WTC11 (cell line): Measurements from ENCODE around the gene MYOC. TPM values are rescaled to one million over a fixed set of nuclear protein-coding genes. Genes with fewer than 3 reads are reported as not detected.
A peak's percentile ranks its signal among the peaks of the same experiment; 100 is the strongest.

Experiments used
- ATAC-seq: fragments of 200-7000 bp; cut with Tn5 transposase; 2 replicates; pipeline ENCODE4 v1.10.0; 2021; ENCODE audit warnings: mild to moderate bottlenecking, moderate library complexity
- CTCF ChIA-PET: fragments of 300-600 bp; sonication (Branson Sonifier 250); formaldehyde crosslinking; loops from one replicate; lab custom pipeline; 2021; ENCODE audit warnings: antibody characterized with exemption; lab: Charles Lee
- POLR2A ChIA-PET: fragments of 350-600 bp; sonication (Branson Sonifier 250); formaldehyde crosslinking; loops from one replicate; lab custom pipeline; 2021; ENCODE audit warnings: antibody characterized with exemption; lab: Charles Lee
- DNase-seq: peaks from one replicate; pipeline ENCODE4 v3.0.0; 2021; ENCODE audit warnings: low spot score
- H3K27ac Mint-ChIP-seq: 2 replicates; pipeline ENCODE4 v1.8.0; 2021; ENCODE audit warnings: mixed read lengths
- H3K27me3 Mint-ChIP-seq: 2 replicates; pipeline ENCODE4 v1.8.0; 2021; ENCODE audit warnings: low read depth, mild to moderate bottlenecking, moderate library complexity, mixed read lengths
- H3K36me3 Mint-ChIP-seq: 2 replicates; pipeline ENCODE4 v1.8.0; 2021; ENCODE audit warnings: mixed read lengths
- H3K4me1 Mint-ChIP-seq: 2 replicates; pipeline ENCODE4 v1.8.0; 2022; ENCODE audit warnings: mixed read lengths
- H3K4me3 Mint-ChIP-seq: 2 replicates; pipeline ENCODE4 v1.8.0; 2021; ENCODE audit warnings: mild to moderate bottlenecking, moderate library complexity, mixed read lengths
- H3K9me3 Mint-ChIP-seq: 2 replicates; pipeline ENCODE4 v1.8.0; 2021; ENCODE audit warnings: mixed read lengths
- ESRRA ChIP-seq: sonication (generic); formaldehyde crosslinking; IDR thresholded peaks from 2 replicates; pipeline ENCODE4 v1.8.1; 2022; ENCODE audit warnings: mild to moderate bottlenecking, missing genetic modification reagents, borderline replicate concordance
- FOXP1 ChIP-seq: sonication (generic); formaldehyde crosslinking; IDR thresholded peaks from 2 replicates; pipeline ENCODE4 v1.8.0; 2022; ENCODE audit warnings: missing genetic modification reagents, mild to moderate bottlenecking, moderate library complexity, borderline replicate concordance
- GABPB1 ChIP-seq: sonication (generic); formaldehyde crosslinking; IDR thresholded peaks from 2 replicates; pipeline ENCODE4 v1.8.1; 2023; ENCODE audit warnings: mild to moderate bottlenecking, missing genetic modification reagents
- GTF2I ChIP-seq: fragments of 250-450 bp; sonication (Bioruptor Pico); conservative IDR thresholded peaks from 2 replicates; pipeline ENCODE4 v1.4.0; 2021; ENCODE audit warnings: mild to moderate bottlenecking
- NFE2L1 ChIP-seq: sonication (generic); formaldehyde crosslinking; IDR thresholded peaks from 2 replicates; pipeline ENCODE4 v1.8.1; 2023; ENCODE audit warnings: missing genetic modification reagents
- NFYB ChIP-seq: sonication (generic); formaldehyde crosslinking; conservative IDR thresholded peaks from 2 replicates; pipeline ENCODE4 v1.8.0; 2022; ENCODE audit warnings: low read depth, missing genetic modification reagents
- SMAD3 ChIP-seq: sonication (generic); formaldehyde crosslinking; IDR thresholded peaks from 2 replicates; pipeline ENCODE4 v1.8.0; 2022; ENCODE audit warnings: missing genetic modification reagents, mild to moderate bottlenecking, borderline replicate concordance
- SMAD4 ChIP-seq: sonication (generic); formaldehyde crosslinking; IDR thresholded peaks from 2 replicates; pipeline ENCODE4 v1.8.0; 2022; ENCODE audit warnings: mild to moderate bottlenecking, missing genetic modification reagents
- SOX15 ChIP-seq: fragments of 250-450 bp; sonication (Bioruptor Pico); IDR thresholded peaks from 2 replicates; pipeline ENCODE4 v1.9.0; 2021; ENCODE audit warnings: mild to moderate bottlenecking
- SP1 ChIP-seq: sonication (generic); formaldehyde crosslinking; conservative IDR thresholded peaks from 2 replicates; pipeline ENCODE4 v1.8.1; 2022; ENCODE audit warnings: missing genetic modification reagents
- TEAD1 ChIP-seq: sonication (generic); formaldehyde crosslinking; IDR thresholded peaks from 2 replicates; pipeline ENCODE4 v1.8.0; 2022; ENCODE audit warnings: mild to moderate bottlenecking, missing genetic modification reagents
- ZBTB21 ChIP-seq: sonication (generic); formaldehyde crosslinking; IDR thresholded peaks from 2 replicates; pipeline ENCODE4 v1.8.1; 2023; ENCODE audit warnings: mild to moderate bottlenecking, missing genetic modification reagents, borderline replicate concordance
- ZNF121 ChIP-seq: sonication (generic); formaldehyde crosslinking; IDR thresholded peaks from 2 replicates; pipeline ENCODE4 v1.8.0; 2023; ENCODE audit warnings: missing genetic modification reagents
- ZNF532 ChIP-seq: fragments of 250-450 bp; sonication (Bioruptor Pico); IDR thresholded peaks from 2 replicates; pipeline ENCODE4 v1.9.0; 2021; ENCODE audit warnings: mild to moderate bottlenecking, borderline replicate concordance
- ZSCAN18 ChIP-seq: fragments of 250-450 bp; sonication (Bioruptor Pico); IDR thresholded peaks from 2 replicates; pipeline ENCODE4 v2.1.2; 2022; ENCODE audit warnings: mild to moderate bottlenecking, moderate library complexity
- total RNA-seq: library from RNA; stranded (reverse); gene quantifications from 3 replicates; pipeline ENCODE4 v1.2.3, GENCODE V29; 2021
- TF ChIP-seq, protein P1 (sequence below): fragments of 200-600 bp; IDR thresholded peaks from 2 replicates; pipeline ENCODE4 v1.8.0; 2022; ENCODE audit warnings: antibody characterized with exemption
- TF ChIP-seq, protein P2 (sequence below): sonication (generic); formaldehyde crosslinking; IDR thresholded peaks from 2 replicates; pipeline ENCODE4 v1.8.1; 2023; ENCODE audit warnings: mild to moderate bottlenecking, moderate library complexity, missing genetic modification reagents

Gene MYOC
- total RNA-seq, 1 experiment from 2014 or later = not detected

DNA sequence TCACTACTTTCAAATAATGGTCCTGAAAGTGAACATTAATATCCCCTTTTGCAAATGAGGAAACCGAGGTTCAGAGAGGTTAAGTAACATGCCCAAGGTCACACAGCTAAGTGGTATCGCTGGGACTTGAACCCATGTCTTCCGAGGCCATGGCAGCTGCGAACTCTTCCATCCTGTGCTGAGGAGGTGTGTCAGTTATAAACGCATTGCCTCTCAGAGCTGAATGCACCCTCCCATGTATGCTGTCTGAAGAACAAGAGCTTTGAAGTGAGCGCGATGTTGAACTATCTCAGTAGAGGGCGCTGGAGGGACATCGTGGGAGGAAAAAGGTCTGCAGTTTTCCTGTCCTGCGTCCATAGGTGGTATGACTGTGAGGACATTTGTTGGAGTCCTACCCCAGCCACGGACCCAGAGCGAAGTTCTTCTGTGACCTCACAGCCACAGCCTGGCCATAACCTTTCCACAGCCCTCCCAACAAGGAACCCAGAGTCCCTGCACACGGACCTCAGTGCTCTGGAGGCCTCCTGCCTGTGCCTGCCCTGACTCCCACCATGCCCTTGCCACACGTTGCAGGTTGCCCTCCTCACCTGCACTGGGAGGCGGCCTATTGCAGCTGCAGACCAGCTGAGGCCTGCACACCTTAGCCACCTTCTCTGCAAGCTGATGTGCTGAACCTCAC lies 7.5 kb downstream of the MYOC start:
- Mint-ChIP-seq H3K27me3 (no peaks in the 10 kb centered on the region), H3K4me3 (peak overlapping the region; percentile 32; the same call in 1 of the 2 replicates), H3K4me1 (peaks cover 39% of the 10 kb centered on the region), H3K27ac (no peak overlapping the region), H3K9me3 (no peaks in the 10 kb centered on the region), H3K36me3 (no peaks in the 10 kb centered on the region)
- DNase-seq = peak; percentile 91
- ChIA-PET POLR2A (interaction anchor here (0.6 to 2.2 kb wide), 4 partner anchors 10 to 137 kb away, joined by 3 to 5 read pairs (median 4); partner anchors contain the start of genes METTL13 and VAMP4), CTCF (interaction anchor here (0.5 to 6.9 kb wide), 56 partner anchors 9 to 875 kb away, joined by 3 to 121 read pairs (median 5); partner anchors contain the start of genes DNM3, METTL13, MYOCOS and PRRC2C)
- peak; percentile 74 for ATAC-seq
- no peak for TF ChIP-seq NFE2L1 (CRISPR knock-in tag)
- no peak for TF ChIP-seq TEAD1 (CRISPR knock-in tag)
- TF ChIP-seq, protein P1, sequence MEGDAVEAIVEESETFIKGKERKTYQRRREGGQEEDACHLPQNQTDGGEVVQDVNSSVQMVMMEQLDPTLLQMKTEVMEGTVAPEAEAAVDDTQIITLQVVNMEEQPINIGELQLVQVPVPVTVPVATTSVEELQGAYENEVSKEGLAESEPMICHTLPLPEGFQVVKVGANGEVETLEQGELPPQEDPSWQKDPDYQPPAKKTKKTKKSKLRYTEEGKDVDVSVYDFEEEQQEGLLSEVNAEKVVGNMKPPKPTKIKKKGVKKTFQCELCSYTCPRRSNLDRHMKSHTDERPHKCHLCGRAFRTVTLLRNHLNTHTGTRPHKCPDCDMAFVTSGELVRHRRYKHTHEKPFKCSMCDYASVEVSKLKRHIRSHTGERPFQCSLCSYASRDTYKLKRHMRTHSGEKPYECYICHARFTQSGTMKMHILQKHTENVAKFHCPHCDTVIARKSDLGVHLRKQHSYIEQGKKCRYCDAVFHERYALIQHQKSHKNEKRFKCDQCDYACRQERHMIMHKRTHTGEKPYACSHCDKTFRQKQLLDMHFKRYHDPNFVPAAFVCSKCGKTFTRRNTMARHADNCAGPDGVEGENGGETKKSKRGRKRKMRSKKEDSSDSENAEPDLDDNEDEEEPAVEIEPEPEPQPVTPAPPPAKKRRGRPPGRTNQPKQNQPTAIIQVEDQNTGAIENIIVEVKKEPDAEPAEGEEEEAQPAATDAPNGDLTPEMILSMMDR = peak; percentile 62

GRCh38 chr1:171643156-171643555 lies 9.3 kb downstream of the MYOC start:
- no peak for TF ChIP-seq GABPB1
- TF ChIP-seq FOXP1 (CRISPR knock-in tag) = no peak
- TF ChIP-seq SMAD3 (CRISPR knock-in tag) = no peak
- Mint-ChIP-seq H3K4me3 (no peak overlapping the region), H3K4me1 (peaks cover 43% of the 10 kb centered on the region), H3K27ac (no peak overlapping the region), H3K27me3 (no peaks in the 10 kb centered on the region), H3K36me3 (no peaks in the 10 kb centered on the region), H3K9me3 (no peaks in the 10 kb centered on the region)
- ChIA-PET POLR2A (interaction anchor here (0.9 kb wide), 1 partner anchor 138 kb away, joined by 3 read pairs; the partner anchor contains the start of gene METTL13), CTCF (interaction anchor here (1.8 to 6.9 kb wide), 4 partner anchors 13 to 342 kb away, joined by 4 to 121 read pairs (median 6); partner anchors contain the start of gene PRRC2C)
- ATAC-seq (no peak), DNase-seq (no peak)

GRCh38 chr1:171642197-171642596 lies 10.3 kb downstream of the MYOC start:
- peak overlapping the region; percentile 98 for H3K27ac Mint-ChIP-seq
- no peak overlapping the region for H3K4me3 Mint-ChIP-seq
- no peaks in the 10 kb centered on the region for H3K36me3 Mint-ChIP-seq
- no peaks in the 10 kb centered on the region for H3K27me3 Mint-ChIP-seq
- ChIA-PET CTCF (interaction anchor here (0.7 to 6.9 kb wide), 10 partner anchors 14 to 343 kb away, joined by 3 to 121 read pairs (median 4); partner anchors contain the start of genes MYOCOS and PRRC2C), POLR2A (no interaction called here)
- ATAC-seq (no peak), DNase-seq (no peak)
- no peaks in the 10 kb centered on the region for H3K9me3 Mint-ChIP-seq
- TF ChIP-seq NFYB = no peak
- peak; percentile 98 for TF ChIP-seq ZNF121
- peaks cover 43% of the 10 kb centered on the region for H3K4me1 Mint-ChIP-seq

DNA sequence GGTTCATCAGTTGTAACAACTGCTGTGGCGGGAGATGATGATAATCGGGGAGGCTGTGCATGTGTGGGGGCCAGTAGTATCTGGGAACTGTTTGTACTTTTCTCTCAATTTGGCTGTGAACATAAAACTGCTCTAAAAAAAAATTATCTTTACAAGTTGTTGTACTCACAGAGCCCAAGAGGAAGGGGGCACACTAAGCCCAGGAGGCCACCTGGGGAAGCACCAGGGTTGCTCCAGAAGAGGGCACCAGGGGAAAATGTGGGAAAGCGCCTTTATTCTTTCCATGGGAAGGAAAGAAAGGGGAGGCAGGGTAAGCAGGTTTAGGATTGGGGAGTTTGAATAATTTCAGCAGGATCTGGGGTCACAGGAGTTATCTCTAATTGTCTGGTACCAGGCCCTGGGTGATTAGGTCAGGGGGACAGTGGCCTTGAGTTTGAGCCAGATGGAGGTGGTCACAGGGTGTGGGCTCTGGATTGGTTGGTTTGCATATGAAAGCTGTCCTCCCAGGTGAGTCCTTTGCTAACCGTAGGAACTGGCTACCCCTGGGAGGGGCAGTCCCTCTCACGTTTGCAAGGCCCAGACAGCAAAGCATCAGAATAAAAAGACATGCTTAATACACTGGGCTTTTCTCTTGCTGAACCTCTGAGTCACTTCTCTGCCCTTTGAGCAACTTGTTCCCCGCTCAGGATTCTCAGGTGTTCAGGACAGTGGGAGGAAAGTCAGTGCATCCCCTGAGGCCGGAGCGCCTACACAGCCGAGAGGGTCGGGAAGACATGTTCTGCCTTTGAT lies 11.2 kb downstream of the MYOC start:
- Mint-ChIP-seq H3K9me3 (no peaks in the 10 kb centered on the region), H3K27ac (peak overlapping the region; percentile 98), H3K4me1 (peaks cover 43% of the 10 kb centered on the region), H3K36me3 (no peaks in the 10 kb centered on the region), H3K27me3 (no peaks in the 10 kb centered on the region), H3K4me3 (peak overlapping the region; percentile 41)
- peak; percentile 38 for DNase-seq
- ATAC-seq = peak; percentile 79
- ChIA-PET POLR2A (no interaction called here), CTCF (interaction anchor here (0.8 to 6.9 kb wide), 9 partner anchors 15 to 344 kb away, joined by 3 to 121 read pairs (median 4); partner anchors contain the start of genes MYOCOS and PRRC2C)
- TF ChIP-seq, protein P2, sequence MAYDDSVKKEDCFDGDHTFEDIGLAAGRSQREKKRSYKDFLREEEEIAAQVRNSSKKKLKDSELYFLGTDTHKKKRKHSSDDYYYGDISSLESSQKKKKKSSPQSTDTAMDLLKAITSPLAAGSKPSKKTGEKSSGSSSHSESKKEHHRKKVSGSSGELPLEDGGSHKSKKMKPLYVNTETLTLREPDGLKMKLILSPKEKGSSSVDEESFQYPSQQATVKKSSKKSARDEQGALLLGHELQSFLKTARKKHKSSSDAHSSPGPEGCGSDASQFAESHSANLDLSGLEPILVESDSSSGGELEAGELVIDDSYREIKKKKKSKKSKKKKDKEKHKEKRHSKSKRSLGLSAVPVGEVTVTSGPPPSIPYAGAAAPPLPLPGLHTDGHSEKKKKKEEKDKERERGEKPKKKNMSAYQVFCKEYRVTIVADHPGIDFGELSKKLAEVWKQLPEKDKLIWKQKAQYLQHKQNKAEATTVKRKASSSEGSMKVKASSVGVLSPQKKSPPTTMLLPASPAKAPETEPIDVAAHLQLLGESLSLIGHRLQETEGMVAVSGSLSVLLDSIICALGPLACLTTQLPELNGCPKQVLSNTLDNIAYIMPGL (CRISPR knock-in tag) = no peak
- TF ChIP-seq ZNF532 (CRISPR knock-in tag) (no peak), ZSCAN18 (no peak), TEAD1 (CRISPR knock-in tag) (no peak), SOX15 (CRISPR knock-in tag) (no peak), ZBTB21 (CRISPR knock-in tag) (no peak), SP1 (CRISPR knock-in tag) (peak; percentile 31; the same call in 1 of the 2 replicates), GTF2I (CRISPR knock-in tag) (no peak), SMAD4 (CRISPR knock-in tag) (no peak), ESRRA (CRISPR knock-in tag) (no peak)
